ENCODE measurements around the gene DOCK3. TPM values are rescaled to one million over a fixed set of nuclear protein-coding genes. Genes with fewer than 3 reads are reported as not detected.

DOCK3 gene
- total and polyA plus RNA-seq, 4 donors = 0.01 to 0.08 (median 0.06) TPM; not detected in 1

DNA sequence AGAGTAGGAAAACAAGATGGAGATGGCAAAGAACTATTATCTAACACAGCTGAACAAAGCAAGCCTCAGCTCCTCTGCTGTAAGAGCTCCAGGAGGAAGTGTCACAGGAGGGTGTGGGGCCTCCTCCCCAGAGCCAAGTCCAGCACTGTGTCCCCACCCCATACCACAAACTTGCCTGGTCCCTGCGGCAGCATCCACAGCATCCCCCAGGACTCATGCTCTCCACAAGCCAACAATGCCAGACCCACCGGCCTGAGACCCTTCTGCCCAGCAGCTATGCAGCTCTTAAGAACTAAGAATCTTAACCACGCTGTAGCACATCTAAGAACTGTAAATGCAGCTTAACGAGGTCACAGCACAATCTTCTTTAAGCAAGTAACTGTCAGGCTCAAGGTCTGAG is 725.4 kb downstream of the DOCK3 start:
- Histone ChIP-seq H3K4me1 (ENCODE audit: control insufficient read depth in 4 of 4, insufficient read depth in 4 of 4, low read length in 3 of 4) (no peaks in the 10 kb centered on the region), H3K4me3 (ENCODE audit: low read depth in 1 of 3, low read length in 3 of 3) (no peak overlapping the region), H3K27me3 (ENCODE audit: control insufficient read depth in 4 of 4, insufficient read depth in 4 of 4, low read length in 3 of 4) (no peaks in the 10 kb centered on the region), H3K36me3 (ENCODE audit: control insufficient read depth in 4 of 4, insufficient read depth in 3 of 4, low read depth in 1 of 4, low read length in 3 of 4) (peaks cover 1 to 50% (median 20%) of the 10 kb centered on the region in 4 donors), H3K9ac (ENCODE audit: low read depth in 1 of 2, low read length in 2 of 2) (no peak overlapping the region), H3K9me3 (ENCODE audit: control insufficient read depth in 4 of 4, low read length in 3 of 4) (no peaks in the 10 kb centered on the region), H3K27ac (ENCODE audit: low read depth in 1 of 2, low read length in 2 of 2) (no peak overlapping the region)
- DNase-seq (ENCODE audit: low spot score) = no peak
- TF ChIP-seq SP1 (IDR thresholded peaks at IDR 0.05) (no peak), FOXA2 (IDR thresholded peaks at IDR 0.05) (no peak), TAF1 (conservative IDR thresholded peaks at IDR 0.05) (no peak), EGR1 (IDR thresholded peaks at IDR 0.05; ENCODE audit: low read depth in 2 of 2) (no peak), JUND (IDR thresholded peaks at IDR 0.05) (no peak), FOXA1 (IDR thresholded peaks at IDR 0.05) (no peak), HNF4A (conservative IDR thresholded peaks at IDR 0.05) (no peak), GABPA (IDR thresholded peaks at IDR 0.05 in 1 of 2, conservative IDR thresholded peaks at IDR 0.05 in 1 of 2) (no peak), REST (IDR thresholded peaks at IDR 0.05) (no peak), RXRA (IDR thresholded peaks at IDR 0.05) (no peak), YY1 (IDR thresholded peaks at IDR 0.05) (no peak), NR2F2 (IDR thresholded peaks at IDR 0.05) (no peak), HNF4G (IDR thresholded peaks at IDR 0.05) (no peak)
- TF ChIP-seq, protein P1, sequence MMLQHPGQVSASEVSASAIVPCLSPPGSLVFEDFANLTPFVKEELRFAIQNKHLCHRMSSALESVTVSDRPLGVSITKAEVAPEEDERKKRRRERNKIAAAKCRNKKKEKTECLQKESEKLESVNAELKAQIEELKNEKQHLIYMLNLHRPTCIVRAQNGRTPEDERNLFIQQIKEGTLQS (IDR thresholded peaks at IDR 0.05) = no peak
- TF ChIP-seq, protein P2, sequence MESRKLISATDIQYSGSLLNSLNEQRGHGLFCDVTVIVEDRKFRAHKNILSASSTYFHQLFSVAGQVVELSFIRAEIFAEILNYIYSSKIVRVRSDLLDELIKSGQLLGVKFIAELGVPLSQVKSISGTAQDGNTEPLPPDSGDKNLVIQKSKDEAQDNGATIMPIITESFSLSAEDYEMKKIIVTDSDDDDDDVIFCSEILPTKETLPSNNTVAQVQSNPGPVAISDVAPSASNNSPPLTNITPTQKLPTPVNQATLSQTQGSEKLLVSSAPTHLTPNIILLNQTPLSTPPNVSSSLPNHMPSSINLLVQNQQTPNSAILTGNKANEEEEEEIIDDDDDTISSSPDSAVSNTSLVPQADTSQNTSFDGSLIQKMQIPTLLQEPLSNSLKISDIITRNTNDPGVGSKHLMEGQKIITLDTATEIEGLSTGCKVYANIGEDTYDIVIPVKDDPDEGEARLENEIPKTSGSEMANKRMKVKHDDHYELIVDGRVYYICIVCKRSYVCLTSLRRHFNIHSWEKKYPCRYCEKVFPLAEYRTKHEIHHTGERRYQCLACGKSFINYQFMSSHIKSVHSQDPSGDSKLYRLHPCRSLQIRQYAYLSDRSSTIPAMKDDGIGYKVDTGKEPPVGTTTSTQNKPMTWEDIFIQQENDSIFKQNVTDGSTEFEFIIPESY (IDR thresholded peaks at IDR 0.05) = no peak
- 91% methylated on average over 4 of the region's 4 CpGs for WGBS

GRCh38 chr3:51401735-51402134 is 727.0 kb downstream of the DOCK3 start:
- DNase-seq (ENCODE audit: low spot score) = no peak
- H3K4me3 ChIP-seq (ENCODE audit: low read depth in 1 of 3, low read length in 3 of 3) = no peak overlapping the region
- 89% methylated on average over 4 of the region's 4 CpGs for WGBS
- H3K9ac ChIP-seq (ENCODE audit: low read depth in 1 of 2, low read length in 2 of 2) = no peak overlapping the region
- no peak overlapping the region for H3K27ac ChIP-seq (ENCODE audit: low read depth in 1 of 2, low read length in 2 of 2)
- no peaks in the 10 kb centered on the region for H3K4me1 ChIP-seq (ENCODE audit: control insufficient read depth in 4 of 4, insufficient read depth in 4 of 4, low read length in 3 of 4)
- H3K36me3 ChIP-seq (ENCODE audit: control insufficient read depth in 4 of 4, insufficient read depth in 3 of 4, low read depth in 1 of 4, low read length in 3 of 4) = peaks cover 1 to 38% (median 18%) of the 10 kb centered on the region in 4 donors
- H3K27me3 ChIP-seq (ENCODE audit: control insufficient read depth in 4 of 4, insufficient read depth in 4 of 4, low read length in 3 of 4) = no peaks in the 10 kb centered on the region
- no peaks in the 10 kb centered on the region for H3K9me3 ChIP-seq (ENCODE audit: control insufficient read depth in 4 of 4, low read length in 3 of 4)
- TF ChIP-seq, protein P3, sequence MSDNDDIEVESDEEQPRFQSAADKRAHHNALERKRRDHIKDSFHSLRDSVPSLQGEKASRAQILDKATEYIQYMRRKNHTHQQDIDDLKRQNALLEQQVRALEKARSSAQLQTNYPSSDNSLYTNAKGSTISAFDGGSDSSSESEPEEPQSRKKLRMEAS (IDR thresholded peaks at IDR 0.05) = no peak
- TF ChIP-seq HNF4A (conservative IDR thresholded peaks at IDR 0.05) = no peak
- TF ChIP-seq, protein P2 (IDR thresholded peaks at IDR 0.05) = no peak
- TF ChIP-seq RXRA (IDR thresholded peaks at IDR 0.05) = no peak
- TF ChIP-seq EGR1 (IDR thresholded peaks at IDR 0.05; ENCODE audit: low read depth in 2 of 2) = no peak
- no peak for TF ChIP-seq FOXA2 (IDR thresholded peaks at IDR 0.05)
- no peak for TF ChIP-seq HNF4G (IDR thresholded peaks at IDR 0.05)

Data from liver (tissue), 9 donors.